CD14-positive monocyte (primary cell): Measurements from ENCODE around the gene IP6K2. TPM values are rescaled to one million over a fixed set of nuclear protein-coding genes. Genes with fewer than 3 reads are reported as not detected.

Source experiments
- DNase-seq, 3 donors: peaks; one replicate each; pipeline ENCODE4 v3.0.0-alpha.2; 2011 to 2022
- H2AFZ ChIP-seq: 2 replicates; pipeline ENCODE4 v1.6.0; 2012; ENCODE audit warnings: mild to moderate bottlenecking, low read depth, low read length, inconsistent platforms; ENCODE audit not compliant: insufficient read depth, poor library complexity, severe bottlenecking
- H3K27ac ChIP-seq, 2 donors: 1 replicate in 1 of 2; 2 replicates in 1 of 2; pipeline ENCODE4 v1.5.1; 2012 to 2013; ENCODE audit warnings: low read length in 2 of 2, control low read depth in 1 of 2, inconsistent platforms in 1 of 2, low read depth in 1 of 2, mild to moderate bottlenecking in 1 of 2
- H3K27me3 ChIP-seq, 2 donors: one replicate each; pipeline versions ENCODE4 v1.6.0 to v1.6.1; 2011 to 2013; ENCODE audit warnings: low read length in 2 of 2; ENCODE audit not compliant: control insufficient read depth in 2 of 2, insufficient read depth in 2 of 2
- H3K36me3 ChIP-seq, 2 donors: replicated peaks in 1 of 2; 1 replicate in 1 of 2; 2 replicates in 1 of 2; pipeline versions ENCODE4 v1.5.1 to v1.6.1; 2012 to 2013; ENCODE audit warnings: low read length in 2 of 2, control low read depth in 1 of 2, inconsistent platforms in 1 of 2, mild to moderate bottlenecking in 1 of 2; ENCODE audit not compliant: insufficient read depth in 2 of 2, control insufficient read depth in 1 of 2
- H3K4me1 ChIP-seq, 2 donors: 1 replicate in 1 of 2; 2 replicates in 1 of 2; pipeline versions ENCODE4 v1.5.1 to v1.6.1; 2012 to 2013; ENCODE audit warnings: low read length in 2 of 2, control low read depth in 1 of 2, inconsistent platforms in 1 of 2, mild to moderate bottlenecking in 1 of 2, moderate library complexity in 1 of 2; ENCODE audit not compliant: insufficient read depth in 2 of 2, control insufficient read depth in 1 of 2
- H3K4me2 ChIP-seq: replicated peaks from 2 replicates; pipeline ENCODE3; 2012; ENCODE audit warnings: low read length, moderate library complexity, mild to moderate bottlenecking; ENCODE audit not compliant: poor library complexity, severe bottlenecking; ENCODE audit errors: extremely low read depth
- H3K4me3 ChIP-seq, 3 experiments: fragments of 200-600 bp in 1 of 3; sonication (generic) in 1 of 3; replicated peaks in 1 of 3; 1 replicate in 2 of 3; 2 replicates in 1 of 3; pipeline ENCODE4 v1.5.1; 2011 to 2013; ENCODE audit warnings: low read length in 3 of 3, mild to moderate bottlenecking in 3 of 3, control low read depth in 2 of 3, low read depth in 2 of 3, inconsistent platforms in 1 of 3, moderate library complexity in 1 of 3
- H3K79me2 ChIP-seq: 2 replicates; pipeline ENCODE4 v1.6.0; 2012; ENCODE audit warnings: mild to moderate bottlenecking, control low read depth, inconsistent platforms, low read length, moderate library complexity; ENCODE audit not compliant: insufficient read depth
- H3K9ac ChIP-seq: 2 replicates; pipeline ENCODE4 v1.6.0; 2017; ENCODE audit warnings: low read length, mild to moderate bottlenecking; ENCODE audit not compliant: insufficient read depth, poor library complexity, severe bottlenecking
- H3K9me3 ChIP-seq, 2 donors: replicated peaks in 1 of 2; 1 replicate in 1 of 2; 2 replicates in 1 of 2; pipeline versions ENCODE4 v1.5.1 to v1.6.1; 2012 to 2013; ENCODE audit warnings: low read length in 2 of 2, control low read depth in 1 of 2; ENCODE audit not compliant: control insufficient read depth in 1 of 2, insufficient read depth in 1 of 2
- H4K20me1 ChIP-seq: 2 replicates; pipeline ENCODE4 v1.6.0; 2012; ENCODE audit warnings: mild to moderate bottlenecking, low read length, control low read depth, moderate library complexity; ENCODE audit not compliant: insufficient read depth
- H3K27ac Mint-ChIP-seq, 7 donors: one replicate each; pipeline ENCODE4 v1.8.0; 2020; ENCODE audit warnings: mild to moderate bottlenecking in 7 of 7, mixed read lengths in 7 of 7, moderate library complexity in 6 of 7, inconsistent platforms in 2 of 7
- H3K27me3 Mint-ChIP-seq, 3 donors: one replicate each; pipeline ENCODE4 v1.8.0; 2021 to 2022; ENCODE audit warnings: low read depth in 3 of 3, mild to moderate bottlenecking in 3 of 3, mixed read lengths in 3 of 3, moderate library complexity in 3 of 3, inconsistent platforms in 1 of 3
- H3K36me3 Mint-ChIP-seq, 2 donors: one replicate each; pipeline ENCODE4 v1.8.0; 2020; ENCODE audit warnings: mixed read lengths in 2 of 2, inconsistent platforms in 1 of 2, mild to moderate bottlenecking in 1 of 2
- H3K4me1 Mint-ChIP-seq: one replicate; pipeline ENCODE4 v1.8.0; 2020; ENCODE audit warnings: mild to moderate bottlenecking, mixed read lengths
- H3K4me3 Mint-ChIP-seq, 2 donors: one replicate each; pipeline ENCODE4 v1.8.0; 2020; ENCODE audit warnings: mild to moderate bottlenecking in 2 of 2, mixed read lengths in 2 of 2, moderate library complexity in 1 of 2
- H3K9me3 Mint-ChIP-seq, 7 donors: one replicate each; pipeline ENCODE4 v1.8.0; 2020 to 2022; ENCODE audit warnings: mixed read lengths in 7 of 7, mild to moderate bottlenecking in 6 of 7, moderate library complexity in 6 of 7, inconsistent platforms in 2 of 7
- CTCF ChIP-seq: fragments of 200-600 bp; IDR thresholded peaks from one replicate; pipeline ENCODE4 v1.8.0; 2022; ENCODE audit warnings: antibody characterized with exemption, mild to moderate bottlenecking
- WGBS: methylation state at CpG from one replicate; pipeline ENCODE4 v1.1.5; 2013; ENCODE audit warnings: missing lambda C conversion rate; ENCODE audit not compliant: insufficient coverage; 5-methylcytosine and 5-hydroxymethylcytosine counted together
- intact Hi-C, 2 donors: fragments of 100-400 bp; cut with micrococcal nuclease; formaldehyde crosslinking; loops; one replicate each; pipeline versions ENCODE4 v1.15.0 to v1.15.1; 2023
- polyA plus RNA-seq, 3 donors: library from polyadenylated mRNA; depleted of rRNA in 1 of 3; unstranded in 2 of 3; stranded (reverse) in 1 of 3; fragments of 300-500 nt in 2 of 3; fragments of >200 nt in 1 of 3; fragmentation: Illumina TruSeq in 2 of 3; gene quantifications; 1 replicate in 2 of 3; 2 replicates in 1 of 3; pipeline ENCODE4 v1.2.3, GENCODE V29; 2012 to 2021

IP6K2 gene
- polyA plus RNA-seq, 3 donors = 16.5 to 53.8 (median 18.7) TPM

- no peak for TF ChIP-seq CTCF
- peaks cover 39 to 60% (median 48%) of the 10 kb centered on the region in 3 donors for H3K27me3 Mint-ChIP-seq
- 7% methylated on average over 23 of the region's 46 CpGs for WGBS
- intact Hi-C loops = no loop called here
- no peak overlapping the region for H3K9ac ChIP-seq
- H3K27ac ChIP-seq = no peak overlapping the region
- peaks cover 11 to 50% of the 10 kb centered on the region in 2 donors for H3K27me3 ChIP-seq
- H3K9me3 Mint-ChIP-seq = peaks cover 8 to 25% (median 17%) of the 10 kb centered on the region in 7 donors
- H3K4me1 ChIP-seq = peaks cover 21 to 35% of the 10 kb centered on the region in 2 donors
- no peak overlapping the region for H2AFZ ChIP-seq
- DNase-seq = no peak
- peak overlapping the region in 1 of 2 donors; percentile 83 for H3K4me3 Mint-ChIP-seq
- H3K36me3 ChIP-seq = no peaks in the 10 kb centered on the region
- H3K79me2 ChIP-seq = no peaks in the 10 kb centered on the region
- peaks cover 5 to 6% of the 10 kb centered on the region in 2 donors for H3K36me3 Mint-ChIP-seq
- H3K4me3 ChIP-seq = no peak overlapping the region
- H3K9me3 ChIP-seq = peaks cover 9 to 17% of the 10 kb centered on the region in 2 donors
- peaks cover 19% of the 10 kb centered on the region for H3K4me1 Mint-ChIP-seq
- H3K27ac Mint-ChIP-seq = no peak overlapping the region
- peak overlapping the region; percentile 78 for H3K4me2 ChIP-seq
- peaks cover 4% of the 10 kb centered on the region for H4K20me1 ChIP-seq
Measured at GRCh38 chr3:48662145-48662752, 54.8 kb downstream of the IP6K2 start.

GRCh38 chr3:48661501-48662144 lies 55.4 kb downstream of the IP6K2 start:
- Histone ChIP-seq H3K27ac (no peak overlapping the region), H3K4me1 (peaks cover 28 to 41% of the 10 kb centered on the region in 2 donors), H3K4me2 (peak overlapping the region; percentile 57), H3K79me2 (no peaks in the 10 kb centered on the region), H3K9ac (no peak overlapping the region), H3K9me3 (peaks cover 9 to 17% of the 10 kb centered on the region in 2 donors), H3K4me3 (peak overlapping the region in 1 of 3 experiments; percentile 52), H3K36me3 (no peaks in the 10 kb centered on the region), H2AFZ (no peak overlapping the region), H3K27me3 (peaks cover 11 to 50% of the 10 kb centered on the region in 2 donors), H4K20me1 (peaks cover 4% of the 10 kb centered on the region)
- peaks cover 25% of the 10 kb centered on the region for H3K4me1 Mint-ChIP-seq
- DNase-seq = peak; percentile 49 to 68 (median 59)
- peaks cover 5 to 6% of the 10 kb centered on the region in 2 donors for H3K36me3 Mint-ChIP-seq
- TF ChIP-seq CTCF = no peak
- WGBS = 2% methylated on average over 67 of the region's 67 CpGs
- H3K27me3 Mint-ChIP-seq = peaks cover 39 to 67% (median 49%) of the 10 kb centered on the region in 3 donors
- H3K27ac Mint-ChIP-seq = no peak overlapping the region
- H3K9me3 Mint-ChIP-seq = peaks cover 8 to 25% (median 20%) of the 10 kb centered on the region in 7 donors
- peak overlapping the region; percentile 34 to 83 for H3K4me3 Mint-ChIP-seq
- intact Hi-C loops = no loop called here
